ENCODE data around the gene RAB30. TPM values are rescaled to one million over a fixed set of nuclear protein-coding genes. Genes with fewer than 3 reads are reported as not detected.

The RAB30 gene
- total RNA-seq, 4 donors from 2014 or later = 14.1 to 38.1 (median 24.4) TPM

DNA sequence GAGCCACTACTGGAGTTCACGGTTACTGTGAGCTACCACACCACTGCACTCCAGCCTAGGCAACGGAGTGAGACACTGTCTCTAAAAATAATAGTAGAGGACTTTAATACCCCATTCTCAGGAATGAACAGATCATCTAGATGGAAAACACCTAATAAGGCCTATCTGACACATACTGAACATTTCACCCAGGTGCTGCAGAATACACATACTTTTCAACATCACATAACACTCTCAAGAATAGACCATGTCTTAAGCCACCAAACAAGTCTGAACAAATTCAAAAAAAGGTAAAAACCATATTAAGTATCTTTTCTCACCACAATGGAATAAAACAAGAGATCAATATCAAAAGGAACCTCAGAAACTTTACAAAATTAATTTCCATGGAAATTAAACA, 132.2 kb downstream of the RAB30 start:
- H3K4me1 ChIP-seq = no peaks in the 10 kb centered on the region
- no peak overlapping the region for H3K4me3 ChIP-seq
- no peak for DNase-seq (ENCODE audit: low spot score in 2 of 2)
- no peaks in the 10 kb centered on the region for H3K36me3 ChIP-seq
- H3K27me3 ChIP-seq = no peaks in the 10 kb centered on the region
- WGBS = 86% methylated on average over 2 of the region's 2 CpGs
- TF ChIP-seq, protein P1, sequence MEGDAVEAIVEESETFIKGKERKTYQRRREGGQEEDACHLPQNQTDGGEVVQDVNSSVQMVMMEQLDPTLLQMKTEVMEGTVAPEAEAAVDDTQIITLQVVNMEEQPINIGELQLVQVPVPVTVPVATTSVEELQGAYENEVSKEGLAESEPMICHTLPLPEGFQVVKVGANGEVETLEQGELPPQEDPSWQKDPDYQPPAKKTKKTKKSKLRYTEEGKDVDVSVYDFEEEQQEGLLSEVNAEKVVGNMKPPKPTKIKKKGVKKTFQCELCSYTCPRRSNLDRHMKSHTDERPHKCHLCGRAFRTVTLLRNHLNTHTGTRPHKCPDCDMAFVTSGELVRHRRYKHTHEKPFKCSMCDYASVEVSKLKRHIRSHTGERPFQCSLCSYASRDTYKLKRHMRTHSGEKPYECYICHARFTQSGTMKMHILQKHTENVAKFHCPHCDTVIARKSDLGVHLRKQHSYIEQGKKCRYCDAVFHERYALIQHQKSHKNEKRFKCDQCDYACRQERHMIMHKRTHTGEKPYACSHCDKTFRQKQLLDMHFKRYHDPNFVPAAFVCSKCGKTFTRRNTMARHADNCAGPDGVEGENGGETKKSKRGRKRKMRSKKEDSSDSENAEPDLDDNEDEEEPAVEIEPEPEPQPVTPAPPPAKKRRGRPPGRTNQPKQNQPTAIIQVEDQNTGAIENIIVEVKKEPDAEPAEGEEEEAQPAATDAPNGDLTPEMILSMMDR (IDR thresholded peaks at IDR 0.05) = no peak
- TF ChIP-seq POLR2A (IDR thresholded peaks at IDR 0.05) (no peak), POLR2AphosphoS5 (IDR thresholded peaks at IDR 0.05) (no peak), EP300 (IDR thresholded peaks at IDR 0.05) (no peak)
- H3K9me3 ChIP-seq = peaks cover 4% of the 10 kb centered on the region
- H3K27ac ChIP-seq = no peak overlapping the region

DNA sequence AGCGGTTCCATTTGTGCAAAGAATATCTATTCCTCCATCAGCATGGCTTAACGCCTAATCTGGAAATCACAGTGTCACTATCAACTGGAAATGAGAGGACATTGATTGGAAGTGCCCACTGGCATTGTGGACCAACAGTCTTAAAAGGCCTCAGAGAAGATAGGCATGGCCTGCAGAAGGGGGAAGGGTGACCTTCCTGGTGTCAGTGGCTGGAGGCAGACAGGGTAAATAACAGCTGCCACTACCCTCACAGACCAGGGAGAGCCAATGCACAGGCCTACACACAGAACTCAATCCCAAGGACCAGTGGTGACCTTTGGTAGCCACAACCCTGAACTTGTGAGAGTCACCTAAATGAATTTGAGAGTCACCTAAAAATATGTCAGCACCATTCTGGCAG, 134.1 kb downstream of the RAB30 start:
- no peaks in the 10 kb centered on the region for H3K27me3 ChIP-seq
- WGBS = 97% methylated on average over 2 of the region's 2 CpGs
- no peak overlapping the region for H3K4me3 ChIP-seq
- TF ChIP-seq, protein P1 (IDR thresholded peaks at IDR 0.05) = no peak
- TF ChIP-seq EP300 (IDR thresholded peaks at IDR 0.05) (no peak), POLR2A (IDR thresholded peaks at IDR 0.05) (no peak), POLR2AphosphoS5 (IDR thresholded peaks at IDR 0.05) (no peak)
- H3K27ac ChIP-seq = no peak overlapping the region
- no peaks in the 10 kb centered on the region for H3K4me1 ChIP-seq
- H3K36me3 ChIP-seq = no peaks in the 10 kb centered on the region
- no peaks in the 10 kb centered on the region for H3K9me3 ChIP-seq
- DNase-seq (ENCODE audit: low spot score in 2 of 2) = no peak

DNA sequence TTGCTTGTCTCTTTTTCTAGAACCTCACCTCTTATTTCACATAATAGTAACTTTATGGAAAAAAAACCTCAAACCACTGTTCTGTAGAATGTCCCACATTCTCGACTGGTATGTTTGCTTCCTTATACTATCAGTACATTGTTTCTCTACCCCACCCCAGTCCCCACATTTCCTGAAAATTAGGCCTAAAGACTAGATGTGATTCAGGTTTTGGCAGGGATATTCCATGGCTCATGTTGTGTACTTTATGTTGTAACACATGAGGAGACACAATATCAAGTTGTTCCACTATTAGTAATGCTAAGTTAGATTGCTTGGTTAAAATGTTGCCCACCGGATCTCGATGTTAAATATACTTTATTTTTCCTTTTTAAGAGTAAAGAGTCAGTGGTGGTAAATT, 135.4 kb downstream of the RAB30 start:
- Histone ChIP-seq H3K4me3 (no peak overlapping the region), H3K27ac (no peak overlapping the region), H3K9me3 (no peaks in the 10 kb centered on the region), H3K36me3 (no peaks in the 10 kb centered on the region), H3K27me3 (no peaks in the 10 kb centered on the region), H3K4me1 (no peaks in the 10 kb centered on the region)
- DNase-seq (ENCODE audit: low spot score in 2 of 2) = no peak
- WGBS = 93% methylated on average over 3 of the region's 3 CpGs
- TF ChIP-seq POLR2A (IDR thresholded peaks at IDR 0.05) (no peak), EP300 (IDR thresholded peaks at IDR 0.05) (no peak), POLR2AphosphoS5 (IDR thresholded peaks at IDR 0.05) (no peak)
- TF ChIP-seq, protein P1 (IDR thresholded peaks at IDR 0.05) = no peak

DNA sequence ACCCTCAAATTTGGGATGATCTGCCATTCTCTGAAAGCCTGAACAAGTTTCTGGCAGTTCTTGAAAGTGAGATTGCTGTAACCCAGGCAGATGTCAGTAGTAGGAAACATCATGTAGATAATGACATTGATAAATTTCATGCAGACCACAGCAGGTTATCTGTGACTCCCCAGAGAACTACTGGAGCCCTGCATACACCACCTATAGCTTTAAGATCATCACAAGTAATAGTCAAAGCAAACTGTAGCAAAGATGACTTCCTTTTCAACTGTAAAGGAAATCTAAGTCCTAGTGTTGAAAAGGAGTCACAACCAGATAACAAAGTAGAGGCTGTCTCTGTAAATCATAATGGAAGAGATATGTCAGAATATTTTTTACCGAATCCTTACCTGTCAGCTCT, 139.1 kb downstream of the RAB30 start:
- DNase-seq (ENCODE audit: low spot score in 2 of 2) = no peak
- Histone ChIP-seq H3K27me3 (no peaks in the 10 kb centered on the region), H3K4me3 (no peak overlapping the region), H3K27ac (no peak overlapping the region), H3K4me1 (no peaks in the 10 kb centered on the region), H3K36me3 (no peaks in the 10 kb centered on the region), H3K9me3 (no peaks in the 10 kb centered on the region)
- WGBS = 100% methylated on average over 1 of the region's 1 CpG
- TF ChIP-seq, protein P1 (IDR thresholded peaks at IDR 0.05) = no peak
- TF ChIP-seq EP300 (IDR thresholded peaks at IDR 0.05) = no peak
- no peak for TF ChIP-seq POLR2AphosphoS5 (IDR thresholded peaks at IDR 0.05)
- TF ChIP-seq POLR2A (IDR thresholded peaks at IDR 0.05) = no peak

DNA sequence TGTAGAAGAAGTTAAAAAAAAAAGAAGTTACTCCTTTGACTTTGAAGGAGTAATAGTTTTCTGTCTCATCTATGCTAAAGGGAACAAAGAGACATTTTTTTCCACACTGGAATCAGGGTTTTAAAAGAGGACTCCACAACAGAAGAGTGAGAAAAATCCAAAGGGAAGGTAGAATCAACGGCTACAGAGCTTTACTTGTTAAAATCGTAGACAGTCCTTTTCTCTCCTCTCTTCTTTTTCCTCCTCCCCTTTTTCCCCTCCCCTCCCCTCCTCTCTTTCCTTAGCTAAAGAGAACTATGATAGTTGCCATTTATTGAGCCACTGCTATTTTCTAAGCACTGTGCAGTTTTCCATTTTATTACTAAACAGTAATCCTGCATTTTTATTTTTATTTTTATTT, 141.0 kb downstream of the RAB30 start:
- TF ChIP-seq, protein P1 (IDR thresholded peaks at IDR 0.05) = no peak
- TF ChIP-seq POLR2A (IDR thresholded peaks at IDR 0.05) (no peak), POLR2AphosphoS5 (IDR thresholded peaks at IDR 0.05) (no peak), EP300 (IDR thresholded peaks at IDR 0.05) (no peak)
- Histone ChIP-seq H3K36me3 (no peaks in the 10 kb centered on the region), H3K4me3 (no peak overlapping the region), H3K27ac (no peak overlapping the region), H3K9me3 (no peaks in the 10 kb centered on the region), H3K27me3 (no peaks in the 10 kb centered on the region), H3K4me1 (no peaks in the 10 kb centered on the region)
- DNase-seq (ENCODE audit: low spot score in 2 of 2) = no peak
- 70% methylated on average over 2 of the region's 2 CpGs for WGBS

Data from suprapubic skin (tissue), 4 donors.